GM18873 (cell line): ENCODE measurements around the gene TNS3.

Experiments
- ATAC-seq: cut with Tn5 transposase; IDR thresholded peaks from one replicate; pipeline ENCODE4 v1.9.1; 2021; ENCODE audit warnings: mild to moderate bottlenecking, moderate library complexity, moderate number of reproducible peaks; ENCODE audit not compliant: unreplicated experiment, low FRiP score

TNS3 gene

GRCh38 chr7:47492716-47493325 lies 89.1 kb downstream of the TNS3 start:
- ATAC-seq, result no peak

DNA sequence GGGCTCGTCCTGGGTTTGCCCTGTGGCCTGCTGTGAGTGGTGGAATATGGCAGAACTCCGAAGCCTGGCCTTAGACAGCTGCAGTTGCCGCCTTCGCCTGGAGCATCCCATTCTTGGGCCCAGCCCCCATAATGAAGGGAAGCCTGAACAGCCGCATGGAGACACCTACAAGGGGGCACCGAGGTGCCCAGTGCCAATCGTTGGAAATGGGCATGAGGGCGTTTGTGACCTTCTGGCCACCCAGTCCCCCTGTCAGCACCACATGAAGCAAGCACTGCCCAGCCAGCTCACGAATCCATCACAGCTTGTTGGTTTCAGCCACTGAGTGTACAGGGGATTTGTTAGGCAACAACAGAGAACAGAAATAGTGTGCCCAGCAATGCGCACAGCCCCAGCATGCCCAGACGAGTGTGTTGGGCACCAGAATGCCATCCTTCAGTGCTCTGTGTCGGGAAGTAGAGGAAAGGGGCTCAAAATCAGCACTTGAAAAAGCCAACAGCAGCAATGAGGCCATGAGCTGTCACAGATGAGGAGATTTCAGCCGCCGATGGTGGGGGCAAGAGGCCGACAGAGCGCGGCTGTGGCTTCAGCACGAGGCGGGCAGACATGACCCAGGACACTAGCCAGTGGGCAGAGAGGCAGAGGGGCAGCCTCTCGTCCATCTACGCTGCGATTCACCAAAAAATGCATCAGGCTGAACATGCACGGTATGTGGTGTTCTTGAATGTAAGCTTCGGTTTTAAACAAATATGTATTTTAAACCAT lies 91.2 kb downstream of the TNS3 start:
- ATAC-seq, result no peak

DNA sequence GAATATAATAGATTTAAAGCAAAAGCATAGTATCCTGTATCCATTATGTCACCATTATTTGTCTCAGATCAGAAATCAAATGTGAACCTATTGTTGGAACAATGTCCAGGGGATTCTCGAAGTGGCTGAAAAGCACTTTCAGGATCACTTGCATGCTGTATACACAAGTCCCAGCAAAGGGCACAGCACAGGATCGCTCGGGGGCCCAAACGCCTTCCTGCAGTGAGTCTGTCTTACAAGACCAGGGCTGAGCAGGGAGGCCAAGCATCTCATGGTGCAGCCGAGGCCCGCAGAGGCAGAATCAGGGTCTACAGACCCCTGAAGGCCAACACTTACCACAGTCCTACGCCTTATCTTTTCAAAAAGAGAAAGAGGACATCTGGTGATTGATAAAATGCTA lies 92.3 kb downstream of the TNS3 start:
- no peak for ATAC-seq

- ATAC-seq, result no peak
These were observed 93.0 kb downstream of the TNS3 start for GRCh38 chr7:47488969-47489342.

- ATAC-seq, result no peak
These were observed 93.5 kb downstream of the TNS3 start for GRCh38 chr7:47488201-47488968.

- no peak for ATAC-seq
These were observed 96.1 kb downstream of the TNS3 start for GRCh38 chr7:47485640-47486435.

DNA sequence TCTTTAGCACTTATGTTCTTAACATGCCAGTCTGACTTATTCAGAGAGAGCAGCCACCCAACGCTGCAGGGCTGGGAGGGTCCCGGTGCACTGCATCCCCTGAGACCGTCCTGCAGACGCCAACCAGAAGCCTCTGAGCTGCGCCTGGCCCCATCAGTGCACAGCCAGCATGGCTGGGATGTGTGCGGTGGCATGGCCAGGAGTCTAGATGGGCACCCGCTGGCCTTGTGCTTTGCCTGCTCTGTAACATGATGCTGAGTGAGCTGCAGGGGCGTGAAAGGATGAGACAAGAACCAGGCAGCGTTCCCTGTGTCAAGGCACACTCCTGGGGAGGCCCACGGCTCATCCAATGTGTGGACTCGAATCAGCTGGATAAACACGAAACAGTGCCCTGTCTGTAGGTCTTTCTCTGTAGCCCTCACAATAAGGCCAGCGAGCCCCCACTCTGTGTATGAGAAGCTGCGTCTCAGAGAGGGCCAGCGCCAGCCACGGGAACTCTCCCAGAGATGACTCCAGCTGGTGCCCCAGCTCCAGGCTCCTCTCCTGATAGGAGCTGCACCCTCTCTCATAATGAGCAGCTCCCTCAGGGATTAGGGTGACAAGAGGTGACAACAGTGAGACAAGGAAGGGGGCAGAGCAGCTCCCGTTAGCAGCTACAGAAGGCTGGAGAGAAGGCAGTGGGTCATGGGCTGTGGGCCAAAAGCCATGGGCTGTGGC lies 96.8 kb downstream of the TNS3 start:
- no peak for ATAC-seq

GRCh38 chr7:47484457-47484856 lies 97.5 kb downstream of the TNS3 start:
- no peak for ATAC-seq

GRCh38 chr7:47483604-47484273 lies 98.2 kb downstream of the TNS3 start:
- no peak for ATAC-seq

GRCh38 chr7:47482013-47482875 lies 99.7 kb downstream of the TNS3 start:
- ATAC-seq, result no peak

DNA sequence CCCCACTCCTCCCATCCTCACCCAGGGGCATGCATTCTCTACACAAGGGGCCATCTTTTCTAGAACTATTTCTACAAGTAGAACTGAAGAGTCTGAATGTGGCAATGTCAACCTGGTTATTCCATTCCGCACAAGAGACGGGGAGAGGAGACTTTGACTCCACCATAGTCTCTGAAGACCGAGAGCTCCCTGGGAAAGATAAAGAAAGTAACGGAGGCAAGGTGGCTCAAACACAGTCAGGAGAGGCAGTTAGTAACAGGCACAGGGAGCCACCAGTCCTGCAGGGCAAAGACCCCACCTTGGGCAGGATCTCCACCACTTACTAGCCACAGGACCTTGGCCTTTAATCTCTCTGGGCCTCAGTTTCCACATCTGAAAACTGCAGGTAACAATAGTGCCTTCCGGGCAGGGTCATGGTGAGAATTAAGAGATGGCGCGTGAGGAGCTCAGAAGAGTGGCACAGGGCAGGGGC lies 100.3 kb downstream of the TNS3 start:
- ATAC-seq, result no peak

GRCh38 chr7:47480576-47481538 lies 101.1 kb downstream of the TNS3 start:
- peak; percentile 42 for ATAC-seq

DNA sequence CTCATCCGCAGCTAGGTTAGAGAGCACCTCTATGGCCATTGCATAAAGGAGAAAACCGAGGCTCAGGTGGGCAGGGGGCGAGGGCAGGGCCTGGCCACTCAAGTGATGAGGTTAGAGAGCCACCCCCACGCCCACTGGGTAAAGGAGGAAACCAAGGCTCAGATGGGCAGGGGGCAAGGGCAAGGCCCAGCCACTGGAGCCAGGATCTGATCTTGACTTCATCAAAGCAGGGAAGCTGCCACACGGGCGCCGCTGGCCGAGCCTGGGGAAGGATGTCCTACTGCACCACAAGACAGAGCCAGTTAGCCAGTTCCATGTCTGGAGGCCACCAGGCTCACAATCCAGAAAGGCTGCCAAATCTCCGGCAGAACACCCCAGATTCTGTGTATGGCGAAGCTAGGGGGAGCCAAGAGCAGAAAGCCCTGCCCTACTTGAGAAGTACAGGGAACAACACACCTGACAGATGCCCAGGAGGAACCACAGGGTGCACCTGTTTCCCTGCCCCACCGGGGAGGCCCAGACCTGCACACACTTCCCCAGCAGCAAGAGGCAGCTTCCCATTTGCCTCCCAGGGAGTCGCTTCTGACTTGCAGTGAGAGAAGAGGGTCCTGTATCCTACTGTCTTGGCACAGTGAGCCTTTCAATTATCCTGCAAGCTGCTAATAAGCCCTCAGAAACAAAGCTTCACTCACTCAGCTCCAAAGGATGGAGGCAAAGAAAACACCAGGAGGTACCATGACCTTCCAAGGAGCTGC lies 101.9 kb downstream of the TNS3 start:
- no peak for ATAC-seq

- no peak for ATAC-seq
These were observed 102.8 kb downstream of the TNS3 start for GRCh38 chr7:47478926-47479711.

DNA sequence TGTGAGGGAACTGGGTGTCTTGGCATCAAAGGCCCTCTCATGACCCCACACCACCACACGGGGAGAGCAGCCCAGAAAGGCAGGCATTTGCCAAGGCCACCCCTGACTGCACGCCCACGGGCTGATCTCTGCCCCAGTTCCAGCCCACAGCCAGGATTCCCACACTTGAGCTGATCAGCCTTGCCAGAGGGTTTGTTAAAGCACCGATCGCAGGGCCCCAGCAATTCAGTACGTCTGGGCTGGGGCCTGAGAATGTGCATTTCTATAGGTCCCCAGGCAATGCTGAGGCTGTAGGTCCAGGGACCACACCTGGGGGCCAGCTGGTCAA lies 103.9 kb downstream of the TNS3 start:
- no peak for ATAC-seq
